ENCODE data around the gene SUMO3.
A peak's percentile ranks its signal among the peaks of the same experiment; 100 is the strongest.

The SUMO3 gene

DNA sequence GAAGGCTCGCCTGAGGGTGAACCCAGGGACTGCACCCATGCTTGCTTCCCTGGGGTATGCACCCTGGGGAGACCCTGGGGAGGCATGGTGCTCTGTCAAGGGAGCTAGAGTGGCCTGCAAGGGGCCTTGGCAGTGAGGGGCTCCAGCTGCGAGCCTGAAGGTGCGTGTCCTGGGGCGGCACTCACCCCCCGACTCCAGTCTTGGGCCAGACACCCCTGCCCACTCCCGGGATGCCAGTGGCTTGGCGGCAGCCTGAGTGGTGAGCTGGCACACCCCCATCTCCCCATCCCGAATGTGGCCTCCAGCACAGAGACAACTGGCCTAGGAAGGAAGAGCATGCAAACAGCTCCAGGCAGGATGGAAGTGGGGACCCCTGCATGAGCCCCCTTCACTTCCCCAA, 2.6 kb downstream of the SUMO3 start:
- DNase-seq (ENCODE audit: low read depth in 1 of 2, low spot score in 1 of 2) = no peak
- in situ Hi-C loops (cut with HindIII; ENCODE audit: low pct_unique_long_range_greater_than_20kb, low sequenced_read_pairs) = no loop called here
- no peak for TF ChIP-seq JUND (IDR thresholded peaks at IDR 0.05; ENCODE audit: low read depth)

- in situ Hi-C loops (cut with HindIII; ENCODE audit: low pct_unique_long_range_greater_than_20kb, low sequenced_read_pairs) = no loop called here
- DNase-seq (ENCODE audit: low read depth in 1 of 2, low spot score in 1 of 2) = no peak
- no peak for TF ChIP-seq JUND (IDR thresholded peaks at IDR 0.05; ENCODE audit: low read depth)
These were observed 3.3 kb downstream of the SUMO3 start for GRCh38 chr21:44814498-44815023.

DNA sequence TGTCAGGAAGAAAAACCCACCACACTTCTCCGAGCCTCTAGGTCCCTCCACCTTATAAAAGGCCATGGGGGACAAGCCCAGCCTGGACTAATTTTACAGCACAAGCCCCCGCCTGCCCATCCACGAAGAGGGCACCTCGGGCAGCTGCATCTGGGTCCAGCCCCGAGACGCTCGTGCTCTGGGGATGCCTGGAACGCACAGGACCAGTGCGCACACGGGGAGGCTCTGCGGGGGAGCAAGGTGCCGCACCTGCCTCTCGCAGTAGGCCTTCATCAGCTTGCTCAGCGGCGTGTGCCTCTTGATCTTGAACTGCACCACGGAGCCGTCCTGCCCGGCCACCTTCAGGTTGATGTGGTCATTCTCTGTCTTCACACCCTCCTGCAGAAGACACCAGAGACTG, 4.1 kb downstream of the SUMO3 start:
- no peak for TF ChIP-seq JUND (IDR thresholded peaks at IDR 0.05; ENCODE audit: low read depth)
- in situ Hi-C loops (cut with HindIII; ENCODE audit: low pct_unique_long_range_greater_than_20kb, low sequenced_read_pairs) = no loop called here
- no peak for DNase-seq (ENCODE audit: low read depth in 1 of 2, low spot score in 1 of 2)

DNA sequence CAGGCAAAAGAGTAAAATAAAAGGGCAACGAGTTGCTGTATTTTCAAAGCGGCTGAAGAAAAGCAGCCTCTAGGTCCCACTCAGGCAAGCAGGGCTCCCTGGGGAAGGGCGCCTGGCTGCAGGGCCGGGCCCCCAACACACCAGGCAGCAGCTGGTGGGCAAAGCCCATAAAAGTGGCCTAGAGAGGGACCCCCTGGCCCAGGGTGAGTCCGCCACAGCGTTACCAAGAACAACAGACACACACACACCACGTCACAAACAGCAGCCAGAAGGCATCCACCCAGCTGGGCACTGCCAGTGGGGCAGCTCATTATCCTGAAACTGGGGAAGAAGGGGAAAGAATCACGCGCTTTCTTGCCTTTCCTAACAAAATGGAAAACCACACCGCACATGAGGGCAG, 4.7 kb downstream of the SUMO3 start:
- no peak for TF ChIP-seq JUND (IDR thresholded peaks at IDR 0.05; ENCODE audit: low read depth)
- in situ Hi-C loops (cut with HindIII; ENCODE audit: low pct_unique_long_range_greater_than_20kb, low sequenced_read_pairs) = no loop called here
- no peak for DNase-seq (ENCODE audit: low read depth in 1 of 2, low spot score in 1 of 2)

DNA sequence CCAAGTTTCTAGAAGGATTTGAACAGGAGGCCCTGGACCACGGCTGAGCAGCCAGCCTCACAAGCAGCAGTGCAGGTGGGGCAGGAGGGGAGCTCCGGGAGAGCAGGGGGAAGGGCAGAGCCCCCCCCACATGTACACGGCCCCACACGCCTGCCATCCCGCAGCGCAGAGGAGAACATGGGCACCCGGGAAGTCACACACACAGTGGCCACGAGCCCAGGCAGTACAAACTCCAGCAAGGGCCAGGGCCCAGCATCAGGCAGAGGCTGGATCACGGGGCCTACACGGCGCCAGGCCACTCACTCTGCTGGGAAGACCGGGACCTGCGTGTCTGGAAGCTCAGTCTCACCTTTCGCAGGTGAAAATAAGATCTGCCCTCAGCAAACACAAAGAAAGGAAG, 5.2 kb downstream of the SUMO3 start:
- DNase-seq (ENCODE audit: low read depth in 1 of 2, low spot score in 1 of 2) = no peak
- in situ Hi-C loops (cut with HindIII; ENCODE audit: low pct_unique_long_range_greater_than_20kb, low sequenced_read_pairs) = no loop called here
- TF ChIP-seq JUND (IDR thresholded peaks at IDR 0.05; ENCODE audit: low read depth) = no peak

DNA sequence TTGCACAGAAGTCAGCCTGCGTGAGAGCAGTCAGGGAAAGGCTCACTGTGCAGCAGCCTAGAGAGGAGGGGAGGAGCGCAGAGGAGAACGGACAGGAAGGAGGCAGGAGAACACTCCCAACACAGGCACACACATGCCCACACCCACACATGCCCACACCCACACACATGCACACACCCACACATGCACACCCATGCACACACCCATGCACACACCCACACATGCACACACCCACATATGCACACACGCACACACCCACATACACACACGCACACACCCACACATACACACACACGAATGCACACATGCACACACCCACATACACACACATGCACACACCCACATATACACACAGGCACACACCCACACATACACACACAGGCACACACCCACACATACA, 7.1 kb downstream of the SUMO3 start:
- in situ Hi-C loops (cut with HindIII; ENCODE audit: low pct_unique_long_range_greater_than_20kb, low sequenced_read_pairs) = no loop called here
- TF ChIP-seq JUND (IDR thresholded peaks at IDR 0.05; ENCODE audit: low read depth) = no peak
- DNase-seq (ENCODE audit: low read depth in 1 of 2, low spot score in 1 of 2) = no peak

- in situ Hi-C loops (cut with HindIII; ENCODE audit: low pct_unique_long_range_greater_than_20kb, low sequenced_read_pairs) = no loop called here
- DNase-seq (ENCODE audit: low read depth in 1 of 2, low spot score in 1 of 2) = no peak
- TF ChIP-seq JUND (IDR thresholded peaks at IDR 0.05; ENCODE audit: low read depth) = no peak
These were observed 12.0 kb downstream of the SUMO3 start for GRCh38 chr21:44805859-44806258.

- DNase-seq (ENCODE audit: low read depth in 1 of 2, low spot score in 1 of 2) = no peak
- no peak for TF ChIP-seq JUND (IDR thresholded peaks at IDR 0.05; ENCODE audit: low read depth)
- in situ Hi-C loops (cut with HindIII; ENCODE audit: low pct_unique_long_range_greater_than_20kb, low sequenced_read_pairs) = no loop called here
These were observed 12.6 kb downstream of the SUMO3 start for GRCh38 chr21:44805226-44805625.

- no peak for DNase-seq (ENCODE audit: low read depth in 1 of 2, low spot score in 1 of 2)
- TF ChIP-seq JUND (IDR thresholded peaks at IDR 0.05; ENCODE audit: low read depth) = no peak
- in situ Hi-C loops (cut with HindIII; ENCODE audit: low pct_unique_long_range_greater_than_20kb, low sequenced_read_pairs) = no loop called here
These were observed 13.1 kb downstream of the SUMO3 start for GRCh38 chr21:44804762-44805161.

DNA sequence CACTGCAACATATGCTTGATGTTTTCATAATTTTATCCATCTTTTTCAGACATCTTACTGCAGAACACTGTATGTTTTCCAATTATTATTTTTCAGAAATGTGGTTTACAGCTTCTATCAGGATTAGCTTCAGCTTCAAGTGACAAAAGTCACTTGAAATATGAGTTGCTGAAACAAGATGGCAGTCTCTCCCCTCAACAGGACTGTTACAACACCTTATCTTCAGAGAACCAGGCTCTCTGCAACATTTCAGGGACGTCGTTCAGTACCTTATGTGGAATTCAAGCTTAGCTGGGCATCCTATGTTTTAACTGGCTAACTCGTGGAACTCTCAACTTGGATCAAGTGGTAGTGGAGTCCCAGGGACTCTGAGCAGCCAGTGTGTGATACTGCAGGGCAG, 14.2 kb downstream of the SUMO3 start:
- no peak for DNase-seq (ENCODE audit: low read depth in 1 of 2, low spot score in 1 of 2)
- TF ChIP-seq JUND (IDR thresholded peaks at IDR 0.05; ENCODE audit: low read depth) = no peak
- in situ Hi-C loops (cut with HindIII; ENCODE audit: low pct_unique_long_range_greater_than_20kb, low sequenced_read_pairs) = no loop called here

DNA sequence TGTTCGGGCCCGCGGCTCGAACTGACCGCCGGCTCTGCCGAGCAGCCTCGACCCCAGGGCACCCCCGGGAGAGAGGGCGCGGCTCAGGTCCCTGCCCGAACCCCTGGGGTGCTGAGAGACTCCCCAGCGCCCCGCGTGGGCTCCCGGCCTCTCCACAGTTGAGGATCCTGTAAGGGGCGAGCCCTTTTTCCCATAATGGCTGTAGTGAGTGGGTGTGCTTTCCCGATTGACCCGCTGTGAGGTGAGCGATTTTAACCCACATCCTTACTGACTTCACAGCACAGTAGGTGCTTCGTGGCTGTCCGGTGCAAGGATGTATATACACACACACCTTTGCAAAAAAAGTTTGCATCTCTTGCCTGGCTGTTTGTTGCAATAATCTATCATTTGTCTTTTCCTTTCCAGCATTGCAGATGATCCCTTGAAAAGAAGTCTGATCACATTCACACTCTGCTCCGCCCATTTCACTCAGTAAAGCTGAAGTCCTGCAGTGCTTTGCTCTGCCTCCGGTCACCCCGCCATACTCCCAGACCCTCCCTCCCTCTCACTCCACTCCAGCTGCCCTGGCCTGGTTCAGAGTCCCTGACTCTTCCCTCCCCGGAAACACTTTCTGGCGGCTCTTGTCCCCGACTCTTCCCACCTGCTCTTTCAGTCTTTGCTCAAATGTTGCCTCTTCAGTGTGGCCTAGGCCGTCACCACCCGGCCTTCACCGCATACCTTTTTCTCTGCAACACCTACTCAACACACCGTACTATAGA, 15.3 kb downstream of the SUMO3 start:
- no peak for TF ChIP-seq JUND (IDR thresholded peaks at IDR 0.05; ENCODE audit: low read depth)
- in situ Hi-C loops (cut with HindIII; ENCODE audit: low pct_unique_long_range_greater_than_20kb, low sequenced_read_pairs) = no loop called here
- no peak for DNase-seq (ENCODE audit: low read depth in 1 of 2, low spot score in 1 of 2)

- TF ChIP-seq JUND (IDR thresholded peaks at IDR 0.05; ENCODE audit: low read depth) = no peak
- in situ Hi-C loops (cut with HindIII; ENCODE audit: low pct_unique_long_range_greater_than_20kb, low sequenced_read_pairs) = no loop called here
- peak; percentile 86 to 92 for DNase-seq (ENCODE audit: low read depth in 1 of 2, low spot score in 1 of 2)
These were observed 16.1 kb downstream of the SUMO3 start, which contains the start of gene UBE2G2 for GRCh38 chr21:44801468-44802395. Gene UBE2G2, minus strand, starts transcription at chr21:44801820. Its CDS starts 72 bp downstream, at chr21:44801748.

DNA sequence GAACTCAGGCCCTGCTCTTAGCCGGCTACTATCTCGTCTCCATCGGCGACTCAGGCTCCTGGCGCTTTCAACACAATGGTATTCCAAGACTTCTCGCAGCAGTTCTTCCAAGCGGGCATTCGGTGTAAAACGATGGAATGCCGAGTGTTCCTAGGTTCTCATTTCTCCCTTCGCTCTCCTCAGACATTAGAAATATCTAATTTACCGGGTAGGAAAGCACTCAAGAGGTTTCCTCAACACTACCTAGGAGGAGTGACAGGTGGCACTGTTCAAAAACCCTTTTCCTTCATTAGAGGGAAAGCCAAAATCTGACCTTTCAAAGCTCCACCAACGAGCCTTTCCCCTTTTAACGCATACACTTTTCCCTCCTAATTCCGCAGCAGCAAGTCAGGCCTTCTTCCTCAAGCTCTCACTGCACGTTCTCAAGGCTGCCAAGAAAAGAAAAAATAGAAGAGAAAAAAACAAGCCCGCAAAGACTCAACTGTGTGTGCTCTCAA, 16.8 kb downstream of the SUMO3 start:
- in situ Hi-C loops (cut with HindIII; ENCODE audit: low pct_unique_long_range_greater_than_20kb, low sequenced_read_pairs) = no loop called here
- no peak for TF ChIP-seq JUND (IDR thresholded peaks at IDR 0.05; ENCODE audit: low read depth)
- peak; percentile 61 to 71 for DNase-seq (ENCODE audit: low read depth in 1 of 2, low spot score in 1 of 2)

Data from T47D (cell line).